SK-N-SH treated with all-trans-retinoic acid at 6 μM for 48 hours (cell line): ENCODE measurements around the gene IDUA.

Experiments used
- ATAC-seq: fragments of 200-7000 bp; cut with Tn5 transposase; 3 replicates; pipeline ENCODE4 v1.9.1; 2020; ENCODE audit warnings: mild to moderate bottlenecking, moderate library complexity
- ARNTL ChIP-seq: fragments of 450-650 bp; formaldehyde crosslinking; IDR thresholded peaks from 2 replicates; pipeline ENCODE4 v1.5.0; 2020; ENCODE audit warnings: low read depth, mild to moderate bottlenecking, moderate library complexity, borderline replicate concordance
- BACH2 ChIP-seq: fragments of 250-450 bp; sonication (Bioruptor Pico); IDR thresholded peaks from 2 replicates; pipeline ENCODE4 v1.9.0; 2021; ENCODE audit warnings: mild to moderate bottlenecking, borderline replicate concordance
- CREB5 ChIP-seq: fragments of 250-450 bp; sonication (Bioruptor Pico); IDR thresholded peaks from 2 replicates; pipeline ENCODE4 v1.5.1; 2020; ENCODE audit warnings: low read depth, mild to moderate bottlenecking, moderate library complexity
- CSDC2 ChIP-seq: fragments of 250-450 bp; sonication (Bioruptor Pico); IDR thresholded peaks from 2 replicates; pipeline ENCODE4 v1.5.0; 2020; ENCODE audit warnings: mild to moderate bottlenecking, moderate library complexity
- CSRNP3 ChIP-seq: fragments of 250-450 bp; sonication (Bioruptor Pico); IDR thresholded peaks from 2 replicates; pipeline ENCODE4 v1.5.1; 2021; ENCODE audit warnings: mild to moderate bottlenecking, moderate library complexity
- ESRRG ChIP-seq: fragments of 250-450 bp; sonication (Bioruptor Pico); IDR thresholded peaks from 2 replicates; pipeline ENCODE4 v1.6.1; 2021; ENCODE audit warnings: mild to moderate bottlenecking
- GLIS3 ChIP-seq: fragments of 250-450 bp; sonication (Bioruptor Pico); IDR thresholded peaks from 2 replicates; pipeline ENCODE4 v1.5.0; 2020; ENCODE audit warnings: mild to moderate bottlenecking, moderate library complexity
- ISL1 ChIP-seq: fragments of 250-450 bp; sonication (Bioruptor Pico); IDR thresholded peaks from 2 replicates; pipeline ENCODE4 v2.1.2; 2022; ENCODE audit warnings: mild to moderate bottlenecking, moderate library complexity
- RARB ChIP-seq: fragments of 250-450 bp; sonication (Bioruptor Pico); IDR thresholded peaks from 2 replicates; pipeline ENCODE4 v1.8.0; 2021; ENCODE audit warnings: mild to moderate bottlenecking, moderate library complexity
- SNAI2 ChIP-seq: fragments of 250-450 bp; sonication (Bioruptor Pico); IDR thresholded peaks from 2 replicates; pipeline ENCODE4 v1.5.0; 2020; ENCODE audit warnings: mild to moderate bottlenecking, moderate library complexity
- TCF4 ChIP-seq: fragments of 250-450 bp; sonication (Bioruptor Pico); IDR thresholded peaks from 2 replicates; pipeline ENCODE4 v1.8.0; 2021; ENCODE audit warnings: mild to moderate bottlenecking, moderate library complexity, borderline replicate concordance
- TOX ChIP-seq: fragments of 250-450 bp; sonication (Bioruptor Pico); IDR thresholded peaks from 2 replicates; pipeline ENCODE4 v1.8.0; 2021; ENCODE audit warnings: mild to moderate bottlenecking, moderate library complexity, borderline replicate concordance
- TSHZ2 ChIP-seq: fragments of 250-450 bp; sonication (Bioruptor Pico); IDR thresholded peaks from 2 replicates; pipeline ENCODE4 v1.5.0; 2020; ENCODE audit warnings: mild to moderate bottlenecking, moderate library complexity
- ZC3H10 ChIP-seq: fragments of 250-450 bp; sonication (Bioruptor Pico); IDR thresholded peaks from 2 replicates; pipeline ENCODE4 v1.5.1; 2021; ENCODE audit warnings: mild to moderate bottlenecking, moderate library complexity
- ZFP3 ChIP-seq: fragments of 250-450 bp; sonication (Bioruptor Pico); IDR thresholded peaks from 2 replicates; pipeline ENCODE4 v1.5.0; 2020; ENCODE audit warnings: mild to moderate bottlenecking, moderate library complexity
- ZFP30 ChIP-seq: fragments of 450-650 bp; formaldehyde crosslinking; IDR thresholded peaks from 2 replicates; pipeline ENCODE4 v1.5.0; 2022; ENCODE audit warnings: mild to moderate bottlenecking, moderate library complexity
- ZNF565 ChIP-seq: fragments of 450-650 bp; formaldehyde crosslinking; conservative IDR thresholded peaks from 2 replicates; pipeline ENCODE4 v1.5.0; 2020; ENCODE audit warnings: low read depth, mild to moderate bottlenecking, moderate library complexity
- ZNF70 ChIP-seq: fragments of 450-650 bp; formaldehyde crosslinking; IDR thresholded peaks from 2 replicates; pipeline ENCODE4 v1.5.0; 2020; ENCODE audit warnings: mild to moderate bottlenecking, moderate library complexity
- ZNF8 ChIP-seq: fragments of 450-650 bp; formaldehyde crosslinking; IDR thresholded peaks from 2 replicates; pipeline ENCODE4 v1.5.0; 2020; ENCODE audit warnings: mild to moderate bottlenecking, moderate library complexity

IDUA gene

GRCh38 chr4:986428-986878 is 391 bp upstream of the IDUA start (continued):
- TF ChIP-seq TSHZ2 (CRISPR knock-in tag) (no peak), ZNF565 (CRISPR knock-in tag) (no peak), ESRRG (CRISPR knock-in tag) (no peak), GLIS3 (no peak), SNAI2 (CRISPR knock-in tag) (no peak), CSDC2 (no peak)

GRCh38 chr4:987624-988513 is 1.0 kb downstream of the IDUA start:
- TF ChIP-seq BACH2 (CRISPR knock-in tag), result no peak
- TF ChIP-seq TSHZ2 (CRISPR knock-in tag), result no peak
- TF ChIP-seq SNAI2 (CRISPR knock-in tag), result no peak
- no peak for TF ChIP-seq ZFP30 (CRISPR knock-in tag)
- no peak for TF ChIP-seq TOX
- TF ChIP-seq, all 23 proteins: peak for 0
- ATAC-seq, result no peak

- no peak for ATAC-seq
- TF ChIP-seq ZNF8 (CRISPR knock-in tag) (no peak), ISL1 (no peak), CSDC2 (no peak), ARNTL (no peak), TSHZ2 (CRISPR knock-in tag) (no peak), BACH2 (CRISPR knock-in tag) (no peak), GLIS3 (no peak), ZNF565 (CRISPR knock-in tag) (no peak), ESRRG (CRISPR knock-in tag) (no peak), CSRNP3 (CRISPR knock-in tag) (no peak), ZNF70 (no peak), ZFP3 (CRISPR knock-in tag) (no peak), CREB5 (CRISPR knock-in tag) (no peak), TCF4 (CRISPR knock-in tag) (no peak), RARB (CRISPR knock-in tag) (no peak), ZC3H10 (no peak), TOX (no peak), SNAI2 (CRISPR knock-in tag) (no peak)
Observed at GRCh38 chr4:988726-989721, 2.2 kb downstream of the IDUA start.
